ENCODE results near the gene ACTR2. TPM values are rescaled to one million over a fixed set of nuclear protein-coding genes. Genes with fewer than 3 reads are reported as not detected.
"Not testable (repeated sequence)": the region's sequence is repeated elsewhere in the genome, so short reads cannot be mapped to it uniquely, and the experiment has no call there.

The ACTR2 gene
- total RNA-seq, 1 experiment from 2014 or later = 347 TPM

GRCh38 chr2:65314801-65315441, 87.3 kb downstream of the ACTR2 start:
- ChIA-PET CTCF (no interaction called here), POLR2A (no interaction called here)
- Histone ChIP-seq H3K4me1 (ENCODE audit: control insufficient read depth, insufficient read depth, low read length) (peaks cover 1% of the 10 kb centered on the region), H3K9me3 (ENCODE audit: control insufficient read depth, insufficient read depth, low read depth, low read length) (no peaks in the 10 kb centered on the region), H3K36me3 (ENCODE audit: control insufficient read depth, insufficient read depth, low read length) (peaks cover 20% of the 10 kb centered on the region), H3K4me3 (ENCODE audit: low read depth in 2 of 2, low read length in 2 of 2) (no peak overlapping the region), H3K27ac (ENCODE audit: low read length) (no peak overlapping the region), H3K27me3 (ENCODE audit: control insufficient read depth, insufficient read depth, low read length) (no peaks in the 10 kb centered on the region)
- in situ Hi-C loops (cut with HindIII; ENCODE audit: low pct_unique_long_range_greater_than_20kb, low sequenced_read_pairs) = no loop called here
- BruUV-seq (replicated peaks) = no TSS peak
- ATAC-seq = no peak
- TF ChIP-seq SIN3A (IDR thresholded peaks at IDR 0.05; ENCODE audit: borderline replicate concordance, insufficient read depth, low read depth, low read length) = no peak
- TF ChIP-seq CTCF (IDR thresholded peaks at IDR 0.05) = no peak
- no peak for TF ChIP-seq POLR2AphosphoS5 (IDR thresholded peaks at IDR 0.05; ENCODE audit: low read depth, low read length)
- TF ChIP-seq TCF7L2 (IDR thresholded peaks at IDR 0.05; ENCODE audit: low read depth, low read length) = no peak
- DNase-seq (ENCODE audit: low read depth, low spot score) = no peak
- intact Hi-C loops (cut with micrococcal nuclease; ENCODE audit: unreplicated experiment) = no loop called here

- Histone ChIP-seq H3K4me3 (ENCODE audit: low read depth in 2 of 2, low read length in 2 of 2) (no peak overlapping the region), H3K27me3 (ENCODE audit: control insufficient read depth, insufficient read depth, low read length) (no peaks in the 10 kb centered on the region), H3K4me1 (ENCODE audit: control insufficient read depth, insufficient read depth, low read length) (peaks cover 13% of the 10 kb centered on the region), H3K36me3 (ENCODE audit: control insufficient read depth, insufficient read depth, low read length) (peaks cover 20% of the 10 kb centered on the region), H3K27ac (ENCODE audit: low read length) (no peak overlapping the region), H3K9me3 (ENCODE audit: control insufficient read depth, insufficient read depth, low read depth, low read length) (no peaks in the 10 kb centered on the region)
- no peak for TF ChIP-seq POLR2AphosphoS5 (IDR thresholded peaks at IDR 0.05; ENCODE audit: low read depth, low read length)
- TF ChIP-seq TCF7L2 (IDR thresholded peaks at IDR 0.05; ENCODE audit: low read depth, low read length) = no peak
- TF ChIP-seq, protein P1, sequence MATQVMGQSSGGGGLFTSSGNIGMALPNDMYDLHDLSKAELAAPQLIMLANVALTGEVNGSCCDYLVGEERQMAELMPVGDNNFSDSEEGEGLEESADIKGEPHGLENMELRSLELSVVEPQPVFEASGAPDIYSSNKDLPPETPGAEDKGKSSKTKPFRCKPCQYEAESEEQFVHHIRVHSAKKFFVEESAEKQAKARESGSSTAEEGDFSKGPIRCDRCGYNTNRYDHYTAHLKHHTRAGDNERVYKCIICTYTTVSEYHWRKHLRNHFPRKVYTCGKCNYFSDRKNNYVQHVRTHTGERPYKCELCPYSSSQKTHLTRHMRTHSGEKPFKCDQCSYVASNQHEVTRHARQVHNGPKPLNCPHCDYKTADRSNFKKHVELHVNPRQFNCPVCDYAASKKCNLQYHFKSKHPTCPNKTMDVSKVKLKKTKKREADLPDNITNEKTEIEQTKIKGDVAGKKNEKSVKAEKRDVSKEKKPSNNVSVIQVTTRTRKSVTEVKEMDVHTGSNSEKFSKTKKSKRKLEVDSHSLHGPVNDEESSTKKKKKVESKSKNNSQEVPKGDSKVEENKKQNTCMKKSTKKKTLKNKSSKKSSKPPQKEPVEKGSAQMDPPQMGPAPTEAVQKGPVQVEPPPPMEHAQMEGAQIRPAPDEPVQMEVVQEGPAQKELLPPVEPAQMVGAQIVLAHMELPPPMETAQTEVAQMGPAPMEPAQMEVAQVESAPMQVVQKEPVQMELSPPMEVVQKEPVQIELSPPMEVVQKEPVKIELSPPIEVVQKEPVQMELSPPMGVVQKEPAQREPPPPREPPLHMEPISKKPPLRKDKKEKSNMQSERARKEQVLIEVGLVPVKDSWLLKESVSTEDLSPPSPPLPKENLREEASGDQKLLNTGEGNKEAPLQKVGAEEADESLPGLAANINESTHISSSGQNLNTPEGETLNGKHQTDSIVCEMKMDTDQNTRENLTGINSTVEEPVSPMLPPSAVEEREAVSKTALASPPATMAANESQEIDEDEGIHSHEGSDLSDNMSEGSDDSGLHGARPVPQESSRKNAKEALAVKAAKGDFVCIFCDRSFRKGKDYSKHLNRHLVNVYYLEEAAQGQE (IDR thresholded peaks at IDR 0.05; ENCODE audit: insufficient read depth in 1 of 2, low read depth in 2 of 2, low read length in 1 of 2) = no peak
- no peak for TF ChIP-seq SIN3A (IDR thresholded peaks at IDR 0.05; ENCODE audit: borderline replicate concordance, insufficient read depth, low read depth, low read length)
- TF ChIP-seq CTCF (IDR thresholded peaks at IDR 0.05) = no peak
- ATAC-seq (no peak), DNase-seq (ENCODE audit: low read depth, low spot score) (no peak)
- intact Hi-C loops (cut with micrococcal nuclease; ENCODE audit: unreplicated experiment) (no loop called here), in situ Hi-C loops (cut with HindIII; ENCODE audit: low pct_unique_long_range_greater_than_20kb, low sequenced_read_pairs) (no loop called here)
- CTCF ChIA-PET = no interaction called here
- no TSS peak for BruUV-seq (replicated peaks)
- POLR2A ChIA-PET = no interaction called here
Measured at GRCh38 chr2:65316072-65316471, 88.4 kb downstream of the ACTR2 start.

GRCh38 chr2:65317351-65317750, 89.7 kb downstream of the ACTR2 start:
- H3K4me1 ChIP-seq (ENCODE audit: control insufficient read depth, insufficient read depth, low read length) = peaks cover 17% of the 10 kb centered on the region
- intact Hi-C loops (cut with micrococcal nuclease; ENCODE audit: unreplicated experiment); DNase-seq (ENCODE audit: low read depth, low spot score); H3K27ac ChIP-seq (ENCODE audit: low read length); BruUV-seq (replicated peaks); H3K9me3 ChIP-seq (ENCODE audit: control insufficient read depth, insufficient read depth, low read depth, low read length); in situ Hi-C loops (cut with HindIII; ENCODE audit: low pct_unique_long_range_greater_than_20kb, low sequenced_read_pairs); H3K27me3 ChIP-seq (ENCODE audit: control insufficient read depth, insufficient read depth, low read length); CTCF ChIA-PET; ATAC-seq; H3K4me3 ChIP-seq (ENCODE audit: low read depth in 2 of 2, low read length in 2 of 2); POLR2A ChIA-PET: not testable (repeated sequence)
- peaks cover 17% of the 10 kb centered on the region for H3K36me3 ChIP-seq (ENCODE audit: control insufficient read depth, insufficient read depth, low read length)
